Fibroblast of skin of abdomen (primary cell): ENCODE measurements around the gene RASGRF1.

ENCODE experiments used
- DNase-seq: peaks from one replicate; pipeline ENCODE4 v3.0.0-alpha.2; 2013

RASGRF1 gene

DNA sequence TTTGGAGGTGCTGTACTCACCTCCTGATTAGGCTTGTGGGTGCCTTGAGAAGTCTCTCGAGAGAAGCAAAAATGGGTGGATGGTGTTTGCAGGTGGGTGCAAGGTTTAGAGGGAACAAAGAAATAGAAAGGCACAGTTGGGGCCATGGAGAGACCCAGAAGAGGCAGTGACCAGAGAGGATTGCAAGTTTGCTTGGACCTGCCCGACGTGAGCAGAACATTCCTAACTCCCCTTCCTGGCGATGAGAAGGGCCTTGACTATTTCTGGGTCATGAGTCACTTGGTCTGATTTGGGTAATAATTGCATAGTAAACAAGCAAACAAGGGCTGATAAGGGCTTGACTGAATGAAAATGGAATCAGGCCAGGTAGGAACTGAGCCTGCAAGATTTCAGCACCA lies 138.7 kb downstream of the RASGRF1 start:
- DNase-seq, result no peak

DNA sequence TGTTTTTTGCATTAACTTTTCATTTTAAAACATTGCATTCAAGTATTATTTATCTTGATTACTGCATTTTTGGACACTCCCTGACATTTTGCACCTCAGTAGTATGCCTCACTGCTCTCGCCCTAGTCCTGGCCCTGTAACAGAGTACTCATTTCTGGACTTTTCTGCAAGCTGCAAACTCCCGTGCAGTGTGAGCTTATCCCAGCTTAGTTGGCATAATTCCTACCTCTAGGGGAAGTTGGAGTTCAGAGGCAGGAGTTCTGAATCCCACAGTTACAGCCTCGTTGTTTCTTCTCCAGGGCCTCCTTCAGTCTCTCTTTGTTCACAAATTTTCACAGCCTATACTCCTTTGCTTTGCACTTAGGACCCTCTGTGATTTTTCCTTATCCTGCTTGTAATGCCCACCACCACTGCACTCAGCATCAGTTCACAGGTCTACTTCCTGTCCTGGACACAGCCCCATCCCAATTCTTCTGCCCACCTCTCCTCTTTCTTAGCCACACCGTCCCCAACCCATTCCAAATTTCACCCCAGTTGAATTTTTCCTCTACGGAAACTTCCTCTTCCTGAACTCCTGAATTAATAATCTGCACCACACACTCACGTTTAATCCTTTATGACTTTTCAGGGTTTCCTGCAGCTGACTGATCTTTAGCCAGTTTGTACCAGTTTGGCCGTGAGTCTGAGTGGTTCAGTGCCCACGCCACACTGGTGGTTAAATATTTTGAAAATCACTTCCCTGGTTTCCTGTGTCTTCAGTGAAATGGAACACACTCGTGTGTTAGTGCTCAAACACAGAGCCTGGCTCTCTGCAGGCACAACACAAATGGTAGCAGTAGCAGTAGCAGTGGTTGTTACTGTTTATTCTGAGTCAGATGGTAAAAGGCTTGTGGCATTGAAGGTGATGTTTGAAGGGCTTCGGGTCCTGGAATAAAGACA lies 139.4 kb downstream of the RASGRF1 start:
- peak; percentile 22 for DNase-seq

DNA sequence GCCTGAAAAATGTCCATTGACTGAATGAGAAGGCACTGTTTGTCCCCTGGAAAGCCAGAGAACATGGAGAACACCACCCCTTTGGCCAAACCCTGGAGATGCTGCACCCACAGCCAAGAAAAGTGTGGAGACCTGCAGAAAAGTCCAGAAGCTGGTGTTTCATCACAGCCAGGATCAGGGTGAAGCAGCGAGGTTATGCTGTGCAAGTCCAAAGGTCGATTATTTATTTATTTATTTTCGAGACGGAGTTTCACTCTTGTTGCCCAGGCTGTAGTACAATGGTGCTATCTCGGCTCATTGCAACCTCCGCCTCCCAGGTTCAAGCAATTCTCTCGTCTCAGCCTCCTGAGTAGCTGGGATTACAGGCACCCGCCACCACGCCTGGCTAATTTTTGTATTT lies 140.2 kb downstream of the RASGRF1 start:
- no peak for DNase-seq

DNA sequence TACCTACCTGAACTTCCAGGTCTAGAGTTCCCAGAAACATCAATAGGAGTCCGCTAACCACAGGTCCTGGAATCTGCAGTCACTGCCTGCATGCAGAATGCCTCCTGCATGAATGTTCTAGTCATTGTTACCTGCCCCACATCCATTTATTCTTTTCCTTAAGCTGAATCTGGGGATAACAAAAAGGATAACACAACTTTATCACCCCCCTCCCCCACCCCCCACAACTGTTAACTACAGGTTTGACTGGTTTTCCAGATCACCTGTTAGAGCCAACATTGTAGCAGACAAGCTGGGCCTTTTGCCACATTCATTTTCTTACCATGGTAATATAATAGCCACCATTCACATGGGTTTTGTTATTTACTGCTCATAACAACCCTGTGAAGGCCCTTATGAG lies 141.1 kb downstream of the RASGRF1 start:
- no peak for DNase-seq

DNA sequence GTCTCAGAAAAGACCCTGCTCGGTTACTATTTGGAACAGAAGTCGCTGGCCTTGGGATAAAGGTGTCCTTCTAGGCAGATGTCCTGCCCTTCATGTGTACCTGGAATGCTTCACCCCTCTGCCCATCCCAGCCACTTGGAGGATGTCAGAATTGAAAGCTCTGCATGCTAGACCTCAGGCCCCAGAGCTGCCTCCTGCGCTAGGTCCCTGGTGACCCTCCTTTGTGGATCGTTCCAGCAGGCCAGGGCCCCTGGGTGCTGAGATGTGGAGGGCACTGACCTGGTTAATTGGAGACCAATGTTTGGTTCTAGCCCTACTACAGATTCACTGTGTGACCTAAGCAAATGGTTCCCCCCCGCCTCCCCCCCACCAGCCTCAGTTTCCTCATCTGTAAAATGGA lies 143.1 kb downstream of the RASGRF1 start:
- DNase-seq, result no peak

DNA sequence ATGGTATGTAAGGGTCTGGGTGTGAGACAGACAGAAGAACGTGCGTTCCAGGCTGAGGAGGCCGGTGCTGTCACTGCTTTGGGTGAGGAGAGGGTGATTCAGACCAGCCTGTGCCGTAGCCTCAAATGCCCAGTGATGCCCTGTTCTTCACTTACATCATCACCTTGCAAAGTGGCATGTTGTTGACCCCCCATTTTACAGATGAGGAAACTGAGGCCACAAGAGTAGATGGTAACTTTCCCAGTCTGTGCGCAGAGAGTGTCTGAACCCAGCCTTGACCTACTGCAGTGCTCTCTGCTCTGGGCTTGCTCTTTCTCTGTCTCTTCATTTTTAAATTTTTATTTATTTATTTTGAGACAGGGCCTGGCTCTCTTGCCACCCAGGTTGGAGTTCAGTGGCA lies 144.1 kb downstream of the RASGRF1 start:
- no peak for DNase-seq

DNA sequence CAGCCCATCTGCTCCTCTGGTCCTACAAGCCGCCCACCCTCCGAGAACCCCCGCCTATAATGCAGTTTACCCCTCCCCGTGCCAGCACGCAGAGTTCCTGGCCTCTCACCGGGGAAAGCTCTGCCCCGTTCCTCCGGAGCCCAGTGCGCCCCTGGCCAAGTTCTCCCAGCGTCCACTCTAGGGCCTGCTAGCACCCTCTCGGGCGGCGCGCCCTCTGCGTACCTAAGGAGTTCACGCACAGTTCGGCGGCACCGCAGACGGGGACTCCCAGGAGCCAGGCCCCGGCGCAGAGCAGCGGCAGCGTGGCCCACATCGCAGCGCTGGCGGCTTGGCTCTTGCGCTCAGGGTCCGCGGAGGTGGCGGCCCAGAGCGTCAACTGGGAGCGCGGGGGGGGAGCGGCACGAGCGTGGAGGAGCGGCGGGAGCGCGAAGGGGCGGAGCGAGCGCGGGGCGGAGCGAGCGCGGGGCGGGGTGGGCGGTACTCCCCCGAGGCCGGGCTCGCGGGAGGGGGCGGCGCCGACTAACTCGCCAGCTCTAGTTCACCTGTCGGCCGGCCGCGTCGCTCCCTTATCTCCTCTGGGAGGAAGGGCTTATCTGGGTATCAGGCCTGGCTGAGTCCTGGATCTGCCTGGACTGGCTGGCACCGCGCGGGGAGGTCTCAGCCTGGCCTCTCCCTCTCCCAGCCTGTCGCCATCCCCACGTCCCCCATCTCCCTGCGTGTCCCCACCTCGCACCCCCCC lies 145.7 kb downstream of the RASGRF1 start, which contains the start of gene CTSH:
Gene CTSH, minus strand, starts transcription at position 378 of the 739 bp plus-strand sequence. Its CDS starts 65 bp downstream, at position 313.
- DNase-seq, result peak; percentile 33

DNA sequence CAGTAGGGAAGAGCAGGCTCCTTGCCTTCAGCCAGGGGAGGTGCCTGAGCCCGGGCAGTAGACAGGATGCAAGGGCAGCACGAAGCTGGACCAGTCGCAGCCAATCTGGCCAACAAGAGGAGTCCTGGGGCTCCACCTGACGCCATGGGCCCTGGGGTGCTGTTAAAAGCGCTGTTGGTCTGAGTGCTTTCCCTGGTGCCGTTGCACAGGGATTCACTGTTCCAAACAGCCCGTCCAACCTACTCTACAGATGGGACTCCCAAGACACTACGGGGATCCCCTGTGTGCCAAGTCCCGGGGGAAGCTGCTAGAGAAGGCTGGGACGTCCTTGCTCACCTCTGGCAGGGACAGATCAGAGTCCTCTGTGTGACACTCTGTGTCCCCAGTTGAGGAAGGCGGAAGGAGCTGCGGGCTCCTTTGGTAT lies 146.4 kb downstream of the RASGRF1 start:
- DNase-seq, result no peak

DNA sequence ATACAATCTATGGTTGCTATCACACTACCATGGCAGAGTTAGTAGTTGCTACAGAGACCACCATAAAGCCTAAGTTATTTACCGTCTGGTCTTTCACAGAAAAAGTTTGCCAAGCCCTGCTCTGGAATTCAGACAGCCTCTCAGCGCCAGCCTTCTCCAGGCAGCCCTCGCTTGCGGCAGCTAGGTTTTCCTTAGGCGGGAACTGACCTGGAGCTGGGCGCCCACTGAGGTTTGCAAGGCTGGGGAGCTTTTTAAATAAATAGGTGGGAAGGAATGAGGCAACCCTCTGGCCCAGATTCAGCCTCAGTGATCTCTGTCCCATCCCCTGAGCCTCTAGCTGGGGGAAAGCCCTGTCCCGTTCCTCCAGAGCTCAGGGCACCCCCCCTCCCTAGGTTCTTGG lies 146.9 kb downstream of the RASGRF1 start:
- DNase-seq, result peak; percentile 18

DNA sequence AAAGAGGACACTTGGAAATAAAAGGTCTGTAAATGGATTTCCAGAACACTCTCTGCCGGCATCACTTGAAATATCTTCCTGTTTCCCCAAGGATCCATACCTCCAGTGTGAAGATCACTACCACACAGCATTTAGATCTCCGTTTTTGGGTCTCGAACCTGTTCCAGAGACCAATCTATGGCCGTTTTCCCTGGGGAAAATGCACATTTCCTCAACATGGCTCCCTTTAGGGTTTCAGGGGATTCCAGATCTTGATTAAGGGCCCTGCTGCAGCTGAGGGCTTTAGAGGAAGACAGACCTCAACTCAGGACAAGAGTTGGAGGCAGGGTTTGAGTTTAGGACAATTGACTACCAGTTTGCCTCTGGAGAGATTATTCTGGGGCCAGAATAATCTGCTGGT lies 147.8 kb downstream of the RASGRF1 start:
- DNase-seq, result no peak

DNA sequence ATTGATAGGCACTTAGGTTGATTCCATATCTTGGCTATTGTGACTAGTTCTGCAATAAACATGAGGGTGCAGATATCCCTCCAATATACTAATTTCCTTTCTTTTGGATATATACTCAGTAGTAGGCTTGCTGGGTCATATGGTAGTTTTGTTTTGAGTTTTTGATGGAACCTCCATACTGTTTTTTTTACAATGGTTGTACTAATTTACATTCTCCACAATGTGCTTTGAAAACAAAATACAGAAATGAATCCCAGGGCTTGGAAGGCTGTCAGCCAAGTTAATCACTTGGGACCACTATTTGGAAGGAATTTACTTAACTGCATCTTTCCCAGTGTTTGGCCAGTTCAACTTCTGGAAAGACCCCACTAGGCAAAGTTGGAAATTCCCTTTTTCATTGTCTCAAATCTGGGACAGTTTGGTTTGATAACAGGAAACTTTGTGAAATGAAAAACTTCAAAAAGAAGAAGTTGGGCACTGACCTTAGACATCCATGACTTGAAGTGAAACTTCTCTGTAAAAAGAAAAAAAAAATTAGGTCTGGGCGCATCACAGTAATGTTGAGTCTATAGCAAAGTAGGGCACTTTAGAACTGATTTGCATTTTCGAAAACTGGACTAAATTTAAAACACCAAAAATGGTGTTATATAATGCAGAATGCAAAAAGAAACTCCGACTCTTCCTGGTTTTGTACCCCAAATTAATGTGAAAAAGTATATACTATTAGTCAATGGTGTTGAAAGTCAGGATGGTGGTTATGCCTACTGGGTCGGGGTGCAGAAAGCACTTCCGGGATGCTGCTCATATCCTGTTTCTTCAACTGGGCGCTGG lies 151.7 kb downstream of the RASGRF1 start:
- DNase-seq, result no peak

DNA sequence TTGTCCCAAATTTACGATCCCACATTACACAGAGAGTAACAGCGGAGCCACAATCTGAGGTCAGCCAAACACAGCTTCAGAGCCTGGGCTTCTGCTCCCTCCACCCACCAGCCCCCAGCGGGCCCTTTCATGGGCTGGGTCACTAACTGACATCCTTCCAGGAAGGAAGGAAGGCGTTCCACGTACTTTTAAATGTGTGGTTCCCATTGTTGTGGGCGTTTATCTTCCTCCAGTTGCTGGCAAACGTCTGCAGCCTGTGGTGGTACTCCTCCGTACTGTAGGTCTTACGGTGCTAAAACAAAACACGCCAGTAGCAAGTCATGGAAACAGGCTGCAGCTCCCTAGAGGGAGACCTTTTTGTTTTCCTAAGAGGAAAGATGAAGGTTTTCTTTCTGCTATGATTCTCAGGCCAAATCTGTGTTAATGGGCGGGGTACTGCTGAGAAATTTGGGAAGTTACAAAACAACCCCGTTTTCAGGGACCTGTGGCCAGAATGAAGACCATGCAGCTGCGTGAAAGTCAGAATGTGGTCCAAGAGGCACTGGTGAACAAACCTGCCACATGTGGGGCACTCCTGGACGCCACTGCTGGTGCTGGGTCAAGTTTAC lies 153.3 kb downstream of the RASGRF1 start:
- no peak for DNase-seq

DNA sequence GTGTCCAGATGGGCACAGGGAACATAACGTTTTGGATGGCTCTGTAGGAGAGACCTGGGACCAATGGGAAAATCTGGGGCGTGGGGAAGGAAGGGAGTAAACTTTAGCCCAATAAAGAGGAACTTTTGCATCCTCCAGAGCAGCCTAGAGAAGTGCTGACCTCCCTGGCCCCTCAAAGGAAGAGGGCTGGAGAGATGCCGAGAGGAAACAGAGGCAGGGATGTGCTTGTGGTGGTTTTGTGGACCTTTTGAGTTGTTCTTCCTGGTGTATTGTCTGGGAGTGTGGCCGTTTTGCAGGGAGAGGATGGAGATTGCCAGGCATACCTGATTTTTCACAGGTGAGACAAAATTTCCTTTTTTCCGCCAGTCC lies 155.9 kb downstream of the RASGRF1 start:
- DNase-seq, result no peak

DNA sequence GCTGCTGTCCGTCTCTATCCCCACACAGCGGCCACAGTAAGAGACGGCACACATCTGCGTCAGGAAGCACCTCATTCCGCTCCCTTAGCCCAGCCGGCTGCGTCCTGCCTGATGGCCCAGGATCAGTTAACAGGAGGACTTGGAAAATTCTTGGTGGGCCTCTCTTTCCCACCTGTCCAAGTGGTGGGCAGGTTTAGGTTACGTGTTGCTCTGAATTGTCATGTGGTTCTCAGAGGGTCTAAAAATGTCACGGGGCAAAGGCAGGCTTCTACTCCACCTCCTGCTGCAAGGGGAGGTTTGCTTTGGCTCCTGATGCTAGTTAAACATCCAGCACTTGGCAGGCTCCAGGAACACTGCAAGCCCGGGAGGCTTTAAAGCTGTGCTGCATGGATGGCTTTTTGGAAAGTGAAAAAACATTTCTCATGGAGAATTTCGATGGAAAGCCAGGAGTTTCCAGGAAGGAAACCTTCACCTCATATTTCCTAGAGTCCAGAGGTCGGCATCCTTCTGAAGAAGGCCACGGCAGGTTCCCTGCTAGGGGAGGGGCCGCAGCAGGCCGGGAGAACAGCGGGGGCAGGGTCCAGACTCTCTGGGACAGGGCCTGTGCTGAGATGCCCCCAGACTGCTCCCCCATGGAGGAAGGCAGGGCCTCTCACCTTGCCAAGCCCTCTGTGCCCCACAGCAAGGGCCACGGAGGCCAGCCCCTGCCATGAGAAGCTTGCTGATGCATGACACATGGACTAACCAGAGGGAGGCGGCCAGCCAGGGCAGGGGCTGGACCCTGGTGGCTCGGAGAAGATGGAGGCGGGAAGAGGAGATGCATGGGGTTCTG lies 156.5 kb downstream of the RASGRF1 start:
- DNase-seq, result no peak

DNA sequence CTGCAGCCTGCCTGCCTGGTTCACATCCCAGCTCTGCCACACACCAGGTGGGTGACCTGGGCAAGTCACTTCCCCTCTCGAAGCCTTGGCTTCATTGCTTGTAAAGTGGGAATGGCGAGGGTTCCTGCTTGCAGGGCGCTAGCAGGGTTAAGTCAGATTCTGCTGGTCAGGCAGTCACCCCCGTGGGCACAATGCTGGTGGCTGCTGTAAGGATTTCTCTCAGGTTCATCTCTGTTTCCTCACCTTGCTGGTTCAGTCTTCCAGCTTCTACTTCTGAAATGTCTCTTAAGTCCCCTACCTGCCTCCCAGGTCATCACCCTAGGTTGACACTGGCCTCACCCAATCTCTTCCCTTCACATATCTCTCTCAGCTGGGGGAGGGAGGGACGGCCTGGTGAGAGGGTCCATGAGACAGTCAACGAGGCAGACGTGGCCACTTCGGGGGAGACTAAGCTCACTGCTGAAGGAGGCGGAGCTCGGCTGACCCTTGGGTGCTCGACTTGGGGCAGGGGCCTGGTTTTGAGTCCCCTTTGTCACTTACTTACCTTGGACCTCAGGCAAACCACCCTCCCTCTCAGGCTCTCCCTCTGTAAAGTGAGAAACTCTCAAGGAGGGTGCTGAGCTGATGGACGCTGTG lies 157.3 kb downstream of the RASGRF1 start:
- DNase-seq, result no peak

DNA sequence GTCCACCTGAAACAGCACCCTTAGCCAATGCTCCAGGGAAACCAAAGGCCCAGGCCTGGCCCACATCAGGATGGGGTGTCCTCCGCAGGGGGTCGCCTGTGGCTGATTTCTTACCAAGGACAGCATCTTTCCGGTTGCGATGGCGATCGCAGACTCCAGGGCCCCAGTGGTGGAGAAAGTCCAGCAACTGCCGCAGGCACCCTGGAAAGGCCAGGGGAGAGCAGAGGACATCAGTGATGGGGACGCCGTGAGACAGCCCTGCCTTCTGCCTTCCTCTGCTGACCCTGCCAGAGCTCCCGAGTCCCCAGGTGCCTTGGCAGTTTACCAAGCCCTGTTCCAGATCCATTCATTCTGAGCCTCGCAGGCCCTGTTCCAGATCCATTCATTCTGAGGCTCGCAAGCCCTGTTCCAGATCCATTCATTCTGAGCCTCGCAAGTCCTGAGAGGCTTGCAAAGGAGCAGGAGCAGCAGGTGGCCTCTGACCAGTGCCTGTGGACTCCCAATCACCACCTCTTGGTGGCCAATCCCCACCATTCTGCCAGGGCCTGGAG lies 158.2 kb downstream of the RASGRF1 start:
- no peak for DNase-seq

DNA sequence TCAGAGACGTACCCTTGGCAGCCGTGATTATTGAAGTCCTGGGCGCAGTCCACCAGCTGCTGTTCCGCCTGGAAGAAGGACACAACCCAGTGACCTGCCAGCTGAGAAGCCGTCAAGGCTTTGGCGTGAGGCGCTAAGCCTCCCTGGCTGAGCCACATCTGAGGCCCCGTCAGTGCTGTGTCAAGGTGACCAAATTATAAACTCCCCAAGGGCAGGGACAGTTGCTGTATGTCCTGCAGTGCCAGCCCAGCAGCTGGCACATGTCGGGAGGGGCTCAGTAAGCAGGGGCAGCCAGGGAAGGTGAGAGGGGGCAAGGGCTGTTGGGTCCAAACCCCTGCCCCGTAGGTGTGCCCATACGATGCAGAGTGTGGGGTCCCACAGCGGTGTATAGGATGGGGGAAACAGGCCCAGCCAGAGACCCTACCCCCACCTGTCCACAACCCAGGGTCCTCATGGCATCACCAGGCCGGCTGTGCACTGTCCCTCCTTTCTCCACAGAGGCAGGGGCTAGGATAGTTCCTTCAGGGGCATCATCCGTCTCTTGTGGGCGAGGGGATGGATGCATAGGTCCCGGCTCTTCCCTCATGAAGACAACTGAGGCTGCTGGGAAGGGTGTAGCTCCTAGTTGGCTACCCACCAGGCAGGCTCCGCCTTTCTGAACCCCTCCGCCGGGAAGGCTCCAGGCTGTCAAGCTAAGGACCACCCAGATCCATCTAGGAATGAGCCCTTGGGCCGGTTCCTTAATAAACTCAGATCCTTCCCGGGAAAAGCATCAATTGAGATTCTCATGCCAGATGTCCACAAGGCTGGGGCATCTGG lies 158.9 kb downstream of the RASGRF1 start:
- no peak for DNase-seq

DNA sequence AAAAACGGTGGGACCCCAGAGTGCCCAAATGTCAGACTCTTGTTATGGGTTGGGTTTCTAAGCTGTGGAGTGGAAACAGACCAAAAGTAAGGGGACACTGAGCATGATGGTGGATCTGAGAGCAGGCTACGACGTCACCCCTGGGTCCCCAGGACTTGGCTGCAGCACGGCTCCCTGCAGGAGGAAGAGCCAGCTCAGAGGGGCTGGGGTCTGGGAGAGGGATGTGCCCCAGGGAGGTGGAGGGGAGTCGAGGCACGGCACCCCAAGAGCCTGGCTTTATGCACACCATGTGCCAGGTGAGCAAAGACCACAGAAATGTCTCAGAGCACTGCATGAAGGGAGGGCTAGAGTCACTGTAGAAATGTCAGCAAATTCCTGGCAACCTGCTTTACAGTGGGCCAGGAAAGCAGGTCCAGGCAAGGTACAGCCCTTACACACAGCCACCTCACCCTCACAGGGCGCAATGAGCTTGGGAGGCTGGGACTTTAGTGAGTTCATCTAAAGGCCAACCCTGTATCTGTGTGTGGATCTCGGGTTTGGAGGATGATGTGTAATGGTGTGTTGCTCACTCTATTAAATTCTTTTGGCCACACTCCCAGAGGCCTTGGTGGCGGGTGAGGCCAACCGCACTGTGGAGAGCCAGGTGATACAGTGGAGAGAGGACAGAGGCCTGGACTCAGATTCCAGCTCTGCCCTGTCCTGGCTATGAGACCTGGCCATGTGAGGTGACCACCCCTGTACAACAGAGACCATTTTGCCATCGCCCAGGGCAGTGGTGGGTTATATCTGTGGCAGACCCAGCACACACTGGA lies 159.8 kb downstream of the RASGRF1 start:
- peak; percentile 85 for DNase-seq
